T-cell (primary cell): Measurements from ENCODE around the gene USP5. TPM values are rescaled to one million over a fixed set of nuclear protein-coding genes. Genes with fewer than 3 reads are reported as not detected.

ENCODE experiments used
- ATAC-seq, 4 experiments: fragments of 200-7000 bp in 3 of 4; fragments of 150-1000 bp in 1 of 4; cut with Tn5 transposase; replicated peaks in 1 of 4; 1 replicate in 3 of 4; 2 replicates in 1 of 4; pipeline ENCODE4 v1.10.0; 2021; ENCODE audit warnings: moderate library complexity in 3 of 4, mild to moderate bottlenecking in 2 of 4, moderate number of reproducible peaks in 1 of 4
- CTCF ChIA-PET, 2 donors: fragments of 300-600 bp; sonication (Branson Sonifier 250); formaldehyde crosslinking; loops; one replicate each; lab custom pipeline; 2022; ENCODE audit warnings: antibody characterized with exemption in 2 of 2; lab: Charles Lee
- POLR2A ChIA-PET, 2 donors: fragments of 300-600 bp; sonication (Branson Sonifier 250); formaldehyde crosslinking; loops; one replicate each; lab custom pipeline; 2022; ENCODE audit warnings: antibody characterized with exemption in 2 of 2; lab: Charles Lee
- DNase-seq, 35 experiments: peaks; one replicate each; pipeline versions ENCODE4 v3.0.0 to v3.0.0-alpha.2; 2013 to 2023
- H3K27ac ChIP-seq: one replicate; pipeline ENCODE4 v1.5.1; 2013; ENCODE audit warnings: low read length
- H3K27me3 ChIP-seq, 2 experiments: replicated peaks in 1 of 2; 1 replicate in 1 of 2; 2 replicates in 1 of 2; pipeline versions ENCODE4 v1.6.1 to v1.7.0; 2013; ENCODE audit warnings: low read length in 1 of 2, mixed read lengths in 1 of 2; ENCODE audit not compliant: control insufficient read depth in 2 of 2, insufficient read depth in 2 of 2; ENCODE audit errors: extremely low read depth in 1 of 2
- H3K36me3 ChIP-seq, 2 donors: 1 replicate in 1 of 2; 2 replicates in 1 of 2; pipeline versions ENCODE4 v1.6.1 to v1.7.0; 2013; ENCODE audit warnings: low read length in 1 of 2; ENCODE audit not compliant: control insufficient read depth in 2 of 2, insufficient read depth in 1 of 2; ENCODE audit errors: extremely low read depth in 1 of 2
- H3K4me1 ChIP-seq, 2 experiments: 1 replicate in 1 of 2; 2 replicates in 1 of 2; pipeline versions ENCODE4 v1.6.1 to v1.7.0; 2013; ENCODE audit warnings: low read length in 2 of 2, mixed read lengths in 1 of 2; ENCODE audit not compliant: insufficient read depth in 2 of 2, control insufficient read depth in 1 of 2; ENCODE audit errors: extremely low read depth in 1 of 2
- H3K4me3 ChIP-seq, 2 donors: 1 replicate in 1 of 2; 2 replicates in 1 of 2; pipeline versions ENCODE4 v1.5.1 to v1.7.0; 2013; ENCODE audit warnings: mild to moderate bottlenecking in 2 of 2, low read length in 1 of 2, moderate library complexity in 1 of 2; ENCODE audit not compliant: control insufficient read depth in 1 of 2; ENCODE audit errors: extremely low read depth in 1 of 2
- H3K9me3 ChIP-seq: 2 replicates; pipeline ENCODE4 v1.7.0; 2013
- H3K27ac Mint-ChIP-seq, 2 donors: one replicate each; pipeline ENCODE4 v1.8.0; 2020 to 2021; ENCODE audit warnings: mild to moderate bottlenecking in 2 of 2, mixed read lengths in 2 of 2
- H3K27me3 Mint-ChIP-seq, 2 donors: one replicate each; pipeline ENCODE4 v1.8.0; 2021 to 2022; ENCODE audit warnings: mixed read lengths in 2 of 2
- H3K36me3 Mint-ChIP-seq: one replicate; pipeline ENCODE4 v1.8.0; 2021; ENCODE audit warnings: mixed read lengths
- H3K4me1 Mint-ChIP-seq, 3 donors: one replicate each; pipeline ENCODE4 v1.8.0; 2020 to 2022; ENCODE audit warnings: mixed read lengths in 3 of 3, mild to moderate bottlenecking in 1 of 3
- H3K4me3 Mint-ChIP-seq, 3 donors: one replicate each; pipeline ENCODE4 v1.8.0; 2020 to 2022; ENCODE audit warnings: mild to moderate bottlenecking in 3 of 3, mixed read lengths in 3 of 3, moderate library complexity in 3 of 3
- H3K9me3 Mint-ChIP-seq, 3 donors: one replicate each; pipeline ENCODE4 v1.8.0; 2020 to 2022; ENCODE audit warnings: mixed read lengths in 3 of 3
- WGBS: methylation state at CpG from one replicate; pipeline ENCODE4 v1.1.5; 2013; ENCODE audit warnings: missing lambda C conversion rate; ENCODE audit not compliant: insufficient coverage; 5-methylcytosine and 5-hydroxymethylcytosine counted together
- total RNA-seq, 35 experiments: library from RNA in 6 of 35; stranded (reverse) in 6 of 35; fragments of 120-200 nt in 1 of 35; gene quantifications; one replicate each; pipeline versions ENCODE4 v1.2.1 to v1.2.4 and lab custom pipeline; 2013 to 2026

USP5 gene
- total RNA-seq, 5 donors from 2014 or later (not counting 1 experiment from before 2014, with no cell fraction given) = 64.2 to 95.8 (median 85.8) TPM

GRCh38 chr12:6896846-6897435 lies 45.0 kb downstream of the USP5 start:
- Mint-ChIP-seq H3K4me3 (no peak overlapping the region), H3K36me3 (no peaks in the 10 kb centered on the region), H3K9me3 (no peaks in the 10 kb centered on the region), H3K27ac (no peak overlapping the region), H3K4me1 (peaks cover 3 to 9% (median 7%) of the 10 kb centered on the region in 3 donors), H3K27me3 (no peaks in the 10 kb centered on the region)
- ATAC-seq (no peak), DNase-seq (no peak)
- H3K4me1 ChIP-seq = peaks cover 0 to 1% of the 10 kb centered on the region in 2 experiments
- POLR2A ChIA-PET = no interaction called here
- no peak overlapping the region for H3K27ac ChIP-seq
- no peaks in the 10 kb centered on the region for H3K27me3 ChIP-seq
- CTCF ChIA-PET = no interaction called here
- no peaks in the 10 kb centered on the region for H3K9me3 ChIP-seq
- no peak overlapping the region for H3K4me3 ChIP-seq
- H3K36me3 ChIP-seq = no peaks in the 10 kb centered on the region
- 83% methylated on average over 4 of the region's 6 CpGs for WGBS

GRCh38 chr12:6899427-6899826 lies 47.5 kb downstream of the USP5 start:
- ATAC-seq = no peak
- no peak overlapping the region for H3K27ac ChIP-seq
- H3K4me1 ChIP-seq = peaks cover 5 to 6% of the 10 kb centered on the region in 2 experiments
- DNase-seq = no peak
- no peaks in the 10 kb centered on the region for H3K27me3 ChIP-seq
- CTCF ChIA-PET = interaction anchor here (0.5 to 1.0 kb wide), 2 partner anchors 27 to 289 kb away, joined by 3 to 5 read pairs; partner anchors contain the start of gene SPSB2 (in 1 of the 2)
- no peaks in the 10 kb centered on the region for H3K27me3 Mint-ChIP-seq
- H3K9me3 ChIP-seq = no peaks in the 10 kb centered on the region
- no peaks in the 10 kb centered on the region for H3K36me3 ChIP-seq
- no peak overlapping the region for H3K4me3 Mint-ChIP-seq
- WGBS = no CpG with 5 or more reads among the region's 5 CpGs
- H3K27ac Mint-ChIP-seq = no peak overlapping the region
- H3K36me3 Mint-ChIP-seq = no peaks in the 10 kb centered on the region
- H3K9me3 Mint-ChIP-seq = no peaks in the 10 kb centered on the region
- POLR2A ChIA-PET = interaction anchor here in 1 of 2 donors (0.7 kb wide), 1 partner anchor 35 kb away, joined by 4 read pairs; no protein-coding TSS in a partner anchor
- H3K4me1 Mint-ChIP-seq = peaks cover 5 to 7% (median 7%) of the 10 kb centered on the region in 3 donors
- no peak overlapping the region for H3K4me3 ChIP-seq

- 35% methylated on average over 6 of the region's 10 CpGs for WGBS
- peak in 1 of 35 experiments; percentile 29 for DNase-seq
Measured at GRCh38 chr12:6899837-6900519, 48.0 kb downstream of the USP5 start.

GRCh38 chr12:6902448-6902847 lies 50.5 kb downstream of the USP5 start:
- H3K4me3 Mint-ChIP-seq = no peak overlapping the region
- no peak for DNase-seq
- H3K27me3 Mint-ChIP-seq = no peaks in the 10 kb centered on the region
- no peaks in the 10 kb centered on the region for H3K9me3 Mint-ChIP-seq
- CTCF ChIA-PET = interaction anchor here (0.5 to 1.6 kb wide), 4 partner anchors 11 to 481 kb away, joined by 3 to 6 read pairs (median 4); partner anchors contain the start of genes C12orf57 (in 1 of the 2) and RNU7-1 (in 1 of the 2)
- H3K9me3 ChIP-seq = no peaks in the 10 kb centered on the region
- no peaks in the 10 kb centered on the region for H3K36me3 ChIP-seq
- WGBS = 80% methylated on average over 1 of the region's 4 CpGs
- H3K27me3 ChIP-seq = no peaks in the 10 kb centered on the region
- POLR2A ChIA-PET = interaction anchor here in 1 of 2 donors (0.6 kb wide), 1 partner anchor 171 kb away, joined by 4 read pairs; no protein-coding TSS in a partner anchor
- H3K27ac Mint-ChIP-seq = no peak overlapping the region
- H3K36me3 Mint-ChIP-seq = no peaks in the 10 kb centered on the region
- H3K4me3 ChIP-seq = no peak overlapping the region
- no peak overlapping the region for H3K27ac ChIP-seq
- H3K4me1 Mint-ChIP-seq = peaks cover 5 to 7% (median 7%) of the 10 kb centered on the region in 3 donors
- no peak for ATAC-seq
- H3K4me1 ChIP-seq = peaks cover 8 to 15% of the 10 kb centered on the region in 2 experiments

More at GRCh38 chr12:6899837-6900519, 48.0 kb downstream of the USP5 start:
- Mint-ChIP-seq H3K4me1 (peaks cover 5 to 7% (median 7%) of the 10 kb centered on the region in 3 donors), H3K4me3 (no peak overlapping the region), H3K27ac (no peak overlapping the region), H3K9me3 (no peaks in the 10 kb centered on the region), H3K36me3 (no peaks in the 10 kb centered on the region), H3K27me3 (no peaks in the 10 kb centered on the region)
- CTCF ChIA-PET = interaction anchor here (0.5 to 1.0 kb wide), 3 partner anchors 27 to 290 kb away, joined by 3 to 5 read pairs (median 3); partner anchors contain the start of gene SPSB2 (in 1 of the 2)
- Histone ChIP-seq H3K27ac (no peak overlapping the region), H3K4me1 (peaks cover 8 to 10% of the 10 kb centered on the region in 2 experiments), H3K9me3 (no peaks in the 10 kb centered on the region), H3K27me3 (no peaks in the 10 kb centered on the region), H3K36me3 (no peaks in the 10 kb centered on the region), H3K4me3 (no peak overlapping the region)
- ATAC-seq = no peak
- POLR2A ChIA-PET = no interaction called here

- Histone ChIP-seq H3K27ac (peak overlapping the region; percentile 93), H3K9me3 (no peaks in the 10 kb centered on the region), H3K4me3 (no peak overlapping the region), H3K27me3 (no peaks in the 10 kb centered on the region), H3K4me1 (peaks cover 8 to 15% of the 10 kb centered on the region in 2 experiments), H3K36me3 (no peaks in the 10 kb centered on the region)
- Mint-ChIP-seq H3K36me3 (no peaks in the 10 kb centered on the region), H3K4me3 (no peak overlapping the region), H3K27me3 (no peaks in the 10 kb centered on the region), H3K4me1 (peaks cover 5 to 7% (median 7%) of the 10 kb centered on the region in 3 donors), H3K9me3 (no peaks in the 10 kb centered on the region), H3K27ac (no peak overlapping the region)
- 100% methylated on average over 1 of the region's 1 CpG for WGBS
- DNase-seq (no peak), ATAC-seq (no peak)
- CTCF ChIA-PET = interaction anchor here (0.6 to 1.5 kb wide), 3 partner anchors 13 to 34 kb away, joined by 4 to 6 read pairs (median 4); no protein-coding TSS in a partner anchor
- POLR2A ChIA-PET = interaction anchor here in 1 of 2 donors (0.5 to 1.5 kb wide), 2 partner anchors 16 to 51 kb away, joined by 3 to 4 read pairs; partner anchors contain the start of gene USP5
Measured at GRCh38 chr12:6903722-6904121, 51.8 kb downstream of the USP5 start.
